ENCODE data around the gene UPF2. TPM values are rescaled to one million over a fixed set of nuclear protein-coding genes. Genes with fewer than 3 reads are reported as not detected.
"Not testable (repeated sequence)": the region's sequence is repeated elsewhere in the genome, so short reads cannot be mapped to it uniquely, and the experiment has no call there.

UPF2 gene
- total and polyA plus RNA-seq, 2 of the 13 experiments (the other 11 are each of a cell fraction or from before 2014, with no cell fraction given): 6.2 to 14.5 TPM

DNA sequence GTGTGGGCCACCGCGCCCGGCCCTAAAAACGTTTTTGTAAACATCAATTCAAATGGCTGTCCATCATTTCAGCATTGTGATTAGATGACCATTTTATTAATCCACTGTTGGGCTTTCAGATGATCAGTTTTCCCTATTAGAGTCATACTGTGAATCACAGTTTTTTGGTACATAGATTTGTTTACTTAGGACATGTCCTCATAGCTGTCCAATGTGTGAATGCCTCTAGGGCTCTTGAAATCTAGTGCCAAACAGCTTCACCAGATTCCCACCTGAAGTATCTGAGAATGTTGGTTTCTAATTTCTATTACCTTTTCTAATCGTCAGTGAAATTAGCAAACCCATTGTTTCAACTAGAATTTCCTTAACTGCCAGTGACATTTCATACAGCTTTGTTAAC lies 66.8 kb downstream of the UPF2 start (continued):
- TF ChIP-seq, protein P1, sequence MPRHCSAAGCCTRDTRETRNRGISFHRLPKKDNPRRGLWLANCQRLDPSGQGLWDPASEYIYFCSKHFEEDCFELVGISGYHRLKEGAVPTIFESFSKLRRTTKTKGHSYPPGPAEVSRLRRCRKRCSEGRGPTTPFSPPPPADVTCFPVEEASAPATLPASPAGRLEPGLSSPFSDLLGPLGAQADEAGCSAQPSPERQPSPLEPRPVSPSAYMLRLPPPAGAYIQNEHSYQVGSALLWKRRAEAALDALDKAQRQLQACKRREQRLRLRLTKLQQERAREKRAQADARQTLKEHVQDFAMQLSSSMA (CRISPR knock-in tag; IDR thresholded peaks at IDR 0.05): no peak
- TF ChIP-seq KDM5A (IDR thresholded peaks at IDR 0.05; ENCODE audit: borderline replicate concordance, low read length) (no peak), ZFY (CRISPR knock-in tag; IDR thresholded peaks at IDR 0.05) (no peak), ZSCAN9 (CRISPR knock-in tag; IDR thresholded peaks at IDR 0.05; ENCODE audit: borderline replicate concordance) (no peak), SMAD1 (CRISPR knock-in tag; IDR thresholded peaks at IDR 0.05; ENCODE audit: borderline replicate concordance, low read depth) (no peak), ZNF569 (CRISPR knock-in tag; IDR thresholded peaks at IDR 0.05; ENCODE audit: borderline replicate concordance) (no peak)
- TF ChIP-seq, protein P2, sequence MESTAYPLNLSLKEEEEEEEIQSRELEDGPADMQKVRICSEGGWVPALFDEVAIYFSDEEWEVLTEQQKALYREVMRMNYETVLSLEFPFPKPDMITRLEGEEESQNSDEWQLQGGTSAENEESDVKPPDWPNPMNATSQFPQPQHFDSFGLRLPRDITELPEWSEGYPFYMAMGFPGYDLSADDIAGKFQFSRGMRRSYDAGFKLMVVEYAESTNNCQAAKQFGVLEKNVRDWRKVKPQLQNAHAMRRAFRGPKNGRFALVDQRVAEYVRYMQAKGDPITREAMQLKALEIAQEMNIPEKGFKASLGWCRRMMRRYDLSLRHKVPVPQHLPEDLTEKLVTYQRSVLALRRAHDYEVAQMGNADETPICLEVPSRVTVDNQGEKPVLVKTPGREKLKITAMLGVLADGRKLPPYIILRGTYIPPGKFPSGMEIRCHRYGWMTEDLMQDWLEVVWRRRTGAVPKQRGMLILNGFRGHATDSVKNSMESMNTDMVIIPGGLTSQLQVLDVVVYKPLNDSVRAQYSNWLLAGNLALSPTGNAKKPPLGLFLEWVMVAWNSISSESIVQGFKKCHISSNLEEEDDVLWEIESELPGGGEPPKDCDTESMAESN (CRISPR knock-in tag; conservative IDR thresholded peaks at IDR 0.05): no peak
- TF ChIP-seq, protein P3, sequence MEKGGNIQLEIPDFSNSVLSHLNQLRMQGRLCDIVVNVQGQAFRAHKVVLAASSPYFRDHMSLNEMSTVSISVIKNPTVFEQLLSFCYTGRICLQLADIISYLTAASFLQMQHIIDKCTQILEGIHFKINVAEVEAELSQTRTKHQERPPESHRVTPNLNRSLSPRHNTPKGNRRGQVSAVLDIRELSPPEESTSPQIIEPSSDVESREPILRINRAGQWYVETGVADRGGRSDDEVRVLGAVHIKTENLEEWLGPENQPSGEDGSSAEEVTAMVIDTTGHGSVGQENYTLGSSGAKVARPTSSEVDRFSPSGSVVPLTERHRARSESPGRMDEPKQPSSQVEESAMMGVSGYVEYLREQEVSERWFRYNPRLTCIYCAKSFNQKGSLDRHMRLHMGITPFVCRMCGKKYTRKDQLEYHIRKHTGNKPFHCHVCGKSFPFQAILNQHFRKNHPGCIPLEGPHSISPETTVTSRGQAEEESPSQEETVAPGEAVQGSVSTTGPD (CRISPR knock-in tag; IDR thresholded peaks at IDR 0.05): no peak

DNA sequence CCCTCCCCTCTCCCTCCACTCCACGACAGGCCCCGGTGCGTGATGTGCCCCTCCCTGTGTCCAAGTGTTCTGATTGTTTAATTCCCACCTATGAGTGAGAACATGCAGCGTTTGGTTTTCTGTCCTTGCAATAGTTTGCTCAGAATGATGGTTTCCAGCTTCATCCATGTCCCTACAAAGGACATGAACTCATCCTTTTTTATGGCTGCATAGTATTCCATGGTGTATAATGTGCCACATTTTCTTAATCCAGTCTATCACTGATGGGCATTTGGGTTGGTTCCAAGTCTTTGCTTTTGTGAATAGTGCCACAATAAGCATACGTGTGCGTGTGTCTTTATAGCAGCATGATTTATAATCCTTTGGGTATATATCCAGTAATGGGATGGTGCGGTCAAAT lies 70.1 kb downstream of the UPF2 start:
- DNase-seq (ENCODE audit: low spot score); H3K9me3 ChIP-seq (ENCODE audit: low read length); BruUV-seq (replicated peaks); FAIRE-seq; H3K27ac ChIP-seq (ENCODE audit: extremely low read length, insufficient read depth, low read length); H3K4me3 ChIP-seq (replicated peaks in 1 of 3; ENCODE audit: insufficient read depth in 1 of 3, low read depth in 2 of 3, low read length in 3 of 3); H3K79me2 ChIP-seq (ENCODE audit: insufficient read depth, low read length); ATAC-seq; intact Hi-C loops (cut with micrococcal nuclease; ENCODE audit: unreplicated experiment); POLR2A ChIA-PET; H3K4me2 ChIP-seq (ENCODE audit: low read depth, low read length); H3K36me3 ChIP-seq (replicated peaks in 1 of 2; ENCODE audit: control insufficient read depth in 1 of 2, insufficient read depth in 2 of 2, low read length in 2 of 2); H4K20me1 ChIP-seq (ENCODE audit: insufficient read depth, low read length); H3K27me3 ChIP-seq (ENCODE audit: control insufficient read depth in 1 of 2, insufficient read depth in 2 of 2, low read length in 2 of 2); CTCF ChIA-PET (ENCODE audit: low intra/inter-chr PET ratio, low total read pairs); H3K4me1 ChIP-seq (ENCODE audit: insufficient read depth, low read length); H2AFZ ChIP-seq (ENCODE audit: low read length); in situ Hi-C loops (cut with HindIII; ENCODE audit: extremely low pct_ligation_motif_present, low pct_unique_long_range_greater_than_20kb); H3K9ac ChIP-seq (ENCODE audit: insufficient read depth, low read depth, low read length): not testable (repeated sequence)
- WGBS (ENCODE audit: low lambda C conversion rate): 100% methylated on average over 7 of the region's 7 CpGs
